ENCODE data around the gene CLBA1.
"Not testable (repeated sequence)": the region's sequence is repeated elsewhere in the genome, so short reads cannot be mapped to it uniquely, and the experiment has no call there.

The CLBA1 gene

DNA sequence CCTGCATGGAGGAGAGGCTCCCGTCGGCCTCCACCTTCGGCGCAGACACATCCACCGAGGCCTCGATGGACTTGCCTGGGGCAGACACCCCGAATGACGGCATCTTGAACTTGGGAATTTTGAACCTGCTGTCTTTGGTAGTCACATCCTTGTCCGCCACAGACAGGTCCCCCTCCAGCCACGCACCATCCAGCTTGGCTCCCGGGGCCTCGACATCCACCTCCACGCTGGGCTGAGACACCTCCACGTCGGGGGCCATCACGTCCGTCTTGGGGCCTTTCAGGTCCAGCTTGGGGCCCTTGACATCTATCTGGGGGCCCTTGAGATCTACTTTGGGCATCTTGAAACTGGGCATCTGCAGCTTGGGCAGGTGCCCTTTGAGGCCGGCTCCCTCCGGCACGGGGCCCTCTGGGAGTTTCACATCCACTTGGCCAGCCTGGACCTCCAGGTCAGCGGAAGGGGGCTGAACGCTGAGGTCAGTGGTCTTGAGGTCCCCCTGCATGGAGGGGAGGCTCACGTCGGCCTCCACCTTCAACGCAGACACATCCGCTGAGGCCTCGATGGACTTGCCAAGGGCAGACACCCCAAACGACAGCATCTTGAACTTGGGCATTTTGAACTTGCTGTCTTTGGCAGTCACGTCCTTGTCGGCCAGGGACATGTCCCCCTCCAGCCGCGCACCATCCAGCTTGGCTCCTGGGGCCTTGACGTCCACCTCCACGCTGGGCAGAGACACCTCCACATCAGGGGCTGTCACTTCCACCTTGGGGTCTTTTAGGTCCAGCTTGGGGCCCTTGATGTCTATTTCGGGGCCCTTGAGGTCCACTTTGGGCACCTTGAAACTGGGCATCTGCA is 37.5 kb upstream of the CLBA1 start:
- not testable (repeated sequence) for DNase-seq

DNA sequence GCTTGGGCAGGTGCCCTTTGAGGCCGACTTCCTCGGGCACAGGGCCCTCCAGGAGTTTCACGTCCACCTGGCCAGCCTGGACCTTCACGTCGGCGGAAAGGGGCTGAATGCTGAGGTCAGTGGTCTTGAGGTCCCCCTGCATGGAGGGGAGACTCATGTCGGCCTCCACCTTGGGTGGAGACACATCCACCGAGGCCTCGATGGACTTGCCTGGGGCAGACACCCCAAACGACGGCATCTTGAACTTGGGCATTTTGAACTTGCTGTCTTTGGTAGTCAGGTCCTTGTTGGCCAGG is 36.9 kb upstream of the CLBA1 start:
- DNase-seq: no peak

DNA sequence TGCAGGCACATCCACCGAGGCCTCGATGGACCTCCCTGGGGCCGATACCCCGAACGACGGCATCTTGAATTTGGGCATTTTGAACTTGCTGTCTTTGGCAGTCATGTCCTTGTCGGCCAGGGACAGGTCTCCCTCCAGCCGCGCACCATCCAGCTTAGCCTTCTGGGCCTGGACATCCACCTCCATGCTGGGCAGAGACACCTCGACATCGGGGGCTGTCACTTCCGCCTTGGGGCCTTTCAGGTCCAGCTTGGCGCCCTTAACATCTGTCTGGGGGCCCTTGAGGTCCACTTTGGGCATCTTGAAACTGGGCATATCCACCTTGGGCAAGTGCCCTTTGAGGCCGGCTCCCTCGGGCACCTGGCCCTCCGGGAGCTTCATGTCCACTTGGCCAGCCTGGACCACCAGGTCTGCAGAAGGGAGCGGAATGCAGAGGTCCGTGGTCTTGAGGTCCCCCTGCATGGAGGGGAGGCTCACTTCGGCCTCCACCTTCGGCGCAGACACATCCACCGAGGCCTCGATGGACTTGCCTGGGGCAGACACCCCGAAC is 36.1 kb upstream of the CLBA1 start:
- not testable (repeated sequence) for DNase-seq

DNA sequence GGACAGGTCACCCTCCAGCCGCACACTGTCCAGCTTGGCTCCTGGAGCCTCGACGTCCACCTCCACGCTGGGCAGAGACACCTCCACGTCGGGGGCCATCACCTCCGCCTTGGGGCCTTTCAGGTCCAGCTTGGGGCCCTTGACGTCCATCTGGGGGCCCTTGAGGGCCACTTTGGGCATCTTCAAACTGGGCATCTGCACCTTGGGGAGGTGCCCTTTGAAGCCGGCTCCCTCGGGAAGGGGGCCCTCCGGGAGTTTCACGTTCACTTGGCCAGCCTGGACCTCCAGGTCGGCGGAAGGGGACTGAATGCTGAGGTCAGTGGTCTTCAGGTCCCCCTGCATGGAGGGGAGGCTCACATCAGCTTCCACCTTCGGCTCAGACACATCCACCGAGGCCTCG is 35.6 kb upstream of the CLBA1 start:
- no peak for DNase-seq

DNA sequence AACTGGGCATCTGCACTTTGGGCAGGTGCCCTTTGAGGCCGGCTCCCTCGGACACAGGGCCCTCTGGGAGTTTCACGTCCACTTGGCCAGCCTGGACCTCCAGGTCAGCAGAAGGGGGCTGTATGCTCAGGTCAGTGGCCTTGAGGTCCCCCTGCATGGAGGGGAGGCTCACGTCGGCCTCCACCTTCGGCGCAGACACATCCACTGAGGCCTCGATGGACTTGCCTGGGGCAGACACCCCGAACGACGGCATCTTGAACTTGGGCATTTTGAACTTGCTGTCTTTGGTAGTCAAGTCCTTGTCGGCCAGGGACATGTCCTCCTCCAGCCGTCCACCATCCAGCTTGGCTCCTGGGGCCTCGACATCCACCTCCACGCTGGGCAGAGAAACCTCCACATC is 34.9 kb upstream of the CLBA1 start:
- DNase-seq: not testable (repeated sequence)

DNA sequence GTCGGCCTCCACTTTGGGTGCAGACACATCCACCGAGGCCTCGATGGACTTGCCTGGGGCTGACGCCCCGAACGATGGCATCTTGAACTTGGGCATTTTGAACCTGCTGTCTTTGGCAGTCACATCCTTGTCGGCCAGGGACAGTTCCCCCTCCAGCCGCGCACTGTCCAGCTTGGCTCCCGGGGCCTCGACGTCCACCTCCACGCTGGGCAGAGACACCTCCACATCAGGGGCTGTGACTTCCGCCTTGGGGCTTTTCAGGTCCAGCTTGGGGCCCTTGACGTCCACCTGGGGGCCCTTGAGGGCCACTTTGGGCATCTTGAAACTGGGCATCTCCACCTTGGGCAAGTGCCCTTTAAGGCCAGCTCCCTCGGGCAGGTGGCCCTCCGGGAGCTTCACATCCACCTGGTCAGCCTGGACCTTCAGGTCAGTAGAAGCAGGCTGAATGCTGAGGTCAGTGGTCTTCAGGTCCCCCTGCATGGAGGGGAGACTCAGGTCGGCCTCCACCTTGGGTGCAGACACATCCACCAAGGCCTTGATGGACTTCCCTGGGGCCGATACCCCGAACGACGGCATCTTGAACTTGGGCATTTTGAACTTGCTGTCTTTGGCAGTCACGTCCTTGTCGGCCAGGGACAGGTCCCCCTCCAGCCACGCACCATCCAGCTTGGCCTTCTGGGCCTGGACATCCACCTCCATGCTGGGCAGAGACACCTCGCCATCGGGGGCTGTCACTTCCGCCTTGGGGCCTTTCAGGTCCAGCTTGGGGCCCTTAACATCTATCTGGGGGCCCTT is 33.5 kb upstream of the CLBA1 start:
- DNase-seq: not testable (repeated sequence)

DNA sequence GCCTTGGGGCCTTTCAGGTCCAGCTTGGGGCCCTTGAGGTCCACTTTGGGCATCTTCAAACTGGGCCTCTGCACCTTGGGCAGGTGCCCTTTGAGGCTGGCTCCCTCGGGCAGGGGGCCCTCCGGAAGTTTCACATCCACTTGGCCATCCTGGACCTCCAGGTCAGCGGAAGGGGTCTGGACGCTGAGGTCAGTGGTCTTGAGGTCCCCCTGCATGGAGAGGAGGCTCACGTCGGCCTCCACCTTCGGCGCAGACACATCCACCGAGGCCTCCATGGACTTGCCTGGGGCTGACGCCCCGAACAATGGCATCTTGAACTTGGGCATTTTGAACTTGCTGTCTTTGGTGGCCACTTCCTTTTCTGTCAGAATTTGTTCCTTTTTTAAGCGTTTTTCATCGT is 32.5 kb upstream of the CLBA1 start:
- DNase-seq: no peak

DNA sequence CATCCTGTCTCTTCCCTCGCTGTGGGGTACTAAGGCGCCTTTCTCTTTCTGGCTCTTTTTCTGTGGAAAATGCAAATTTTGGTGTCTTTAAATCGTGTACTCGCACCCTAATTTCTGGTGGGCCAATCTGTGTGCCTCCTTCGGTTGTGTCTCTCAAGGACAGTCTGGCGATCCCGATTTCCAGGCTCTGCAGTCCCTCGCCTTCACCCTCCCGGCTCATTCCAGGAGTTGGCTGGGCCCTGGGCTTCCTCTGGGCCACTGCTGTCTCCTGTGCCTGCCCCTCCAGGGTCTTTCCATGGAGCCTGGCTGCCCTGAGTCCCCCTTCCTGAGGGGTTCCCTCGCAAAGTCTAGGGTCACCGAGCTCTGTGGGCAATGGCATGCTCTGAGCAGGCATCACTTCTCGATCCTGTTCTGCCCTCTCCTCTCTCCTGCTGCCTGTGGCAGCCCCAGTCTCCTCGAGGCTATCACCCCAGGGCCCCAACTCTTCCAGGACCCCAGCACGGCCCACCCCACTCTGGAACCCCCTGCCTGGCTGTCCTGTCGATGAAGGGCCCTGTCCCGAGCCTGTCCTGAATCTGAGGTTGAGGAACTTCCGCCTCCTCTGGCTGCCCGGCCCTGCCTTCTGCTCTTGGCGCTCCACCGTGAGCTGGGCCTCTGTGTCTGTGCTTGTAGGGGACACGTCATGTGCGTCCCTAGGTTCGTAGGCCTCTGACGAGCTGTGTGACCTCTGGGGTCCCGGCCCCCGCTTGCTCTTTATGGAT is 31.5 kb upstream of the CLBA1 start:
- DNase-seq: no peak

DNA sequence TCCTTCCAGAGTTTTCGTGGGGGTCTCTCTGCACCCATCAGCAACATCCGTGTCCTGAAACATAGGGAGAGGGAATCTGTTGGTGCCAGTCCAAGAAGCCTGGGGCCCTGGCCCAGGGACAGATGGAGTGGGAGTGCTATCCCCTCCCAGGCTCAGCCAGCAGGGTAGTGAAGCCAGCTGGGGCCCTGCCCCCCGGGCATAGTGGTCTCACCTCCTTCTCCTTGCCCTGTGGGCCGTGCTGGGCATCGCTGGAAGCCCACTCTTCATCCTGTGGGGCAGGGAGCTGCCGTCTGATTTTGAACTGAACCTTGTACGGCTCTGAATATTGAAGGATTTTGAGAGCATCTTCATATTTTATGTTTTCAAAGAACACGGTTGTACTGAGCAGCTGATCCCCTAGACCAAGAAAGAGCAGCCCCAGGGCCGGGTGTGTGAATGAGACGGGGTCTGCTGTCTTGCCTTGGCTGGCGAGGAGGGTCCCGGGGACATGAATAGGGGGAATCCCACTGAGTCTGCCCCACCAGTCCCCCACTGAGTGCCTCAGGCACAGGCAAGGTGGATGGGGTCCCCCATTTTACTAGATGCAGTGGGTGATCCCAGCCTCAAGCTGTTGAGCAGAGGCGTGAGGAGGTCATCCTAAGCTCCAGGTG is 30.7 kb upstream of the CLBA1 start:
- DNase-seq: no peak

DNA sequence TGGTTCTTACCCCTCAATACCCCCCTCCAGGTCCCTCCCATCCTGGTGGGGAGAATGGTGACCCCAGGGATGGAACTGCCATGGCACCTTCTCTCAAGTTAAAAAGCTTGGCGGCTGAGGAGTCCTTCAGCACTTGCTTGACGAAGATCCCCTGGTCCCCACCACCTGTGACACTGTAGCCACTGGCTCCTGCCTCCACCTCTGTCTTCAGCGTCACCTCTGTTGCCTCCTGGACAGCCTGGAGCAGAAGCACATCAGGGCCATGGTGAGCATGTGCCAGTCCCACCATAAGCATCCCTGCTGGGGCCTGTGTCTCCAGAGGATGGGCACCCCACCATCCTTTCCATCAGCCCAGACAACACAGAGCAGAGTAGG is 30.2 kb upstream of the CLBA1 start:
- DNase-seq: no peak

DNA sequence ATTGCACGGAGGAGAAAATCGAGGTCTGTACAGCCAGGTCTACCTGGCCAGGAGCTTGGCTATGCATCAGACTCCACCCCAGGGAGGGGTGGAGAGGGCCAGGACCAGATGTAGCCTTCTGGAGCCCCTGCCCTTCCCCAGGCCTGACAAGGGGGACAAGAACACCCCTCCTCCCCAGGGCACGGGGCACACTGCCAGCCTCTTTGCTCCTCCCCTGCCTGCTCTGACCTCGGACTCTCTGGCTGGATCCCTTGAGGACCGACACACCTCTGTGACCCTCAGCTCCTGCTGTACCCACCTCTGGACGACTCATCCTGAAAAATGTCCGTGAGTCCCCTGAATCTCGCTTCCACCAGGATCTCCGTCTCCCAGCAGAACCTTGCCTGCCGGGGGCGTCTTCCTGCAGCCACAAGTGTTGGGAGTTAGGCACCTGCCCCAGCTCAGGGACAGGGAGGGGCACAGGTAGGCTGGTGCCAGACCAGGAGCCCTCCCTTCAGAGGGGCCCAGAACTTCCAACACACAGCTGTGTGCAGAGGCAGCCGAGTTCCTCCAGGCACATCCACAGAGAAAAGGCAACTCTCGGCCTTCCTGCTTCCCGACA is 29.2 kb upstream of the CLBA1 start:
- DNase-seq: no peak

DNA sequence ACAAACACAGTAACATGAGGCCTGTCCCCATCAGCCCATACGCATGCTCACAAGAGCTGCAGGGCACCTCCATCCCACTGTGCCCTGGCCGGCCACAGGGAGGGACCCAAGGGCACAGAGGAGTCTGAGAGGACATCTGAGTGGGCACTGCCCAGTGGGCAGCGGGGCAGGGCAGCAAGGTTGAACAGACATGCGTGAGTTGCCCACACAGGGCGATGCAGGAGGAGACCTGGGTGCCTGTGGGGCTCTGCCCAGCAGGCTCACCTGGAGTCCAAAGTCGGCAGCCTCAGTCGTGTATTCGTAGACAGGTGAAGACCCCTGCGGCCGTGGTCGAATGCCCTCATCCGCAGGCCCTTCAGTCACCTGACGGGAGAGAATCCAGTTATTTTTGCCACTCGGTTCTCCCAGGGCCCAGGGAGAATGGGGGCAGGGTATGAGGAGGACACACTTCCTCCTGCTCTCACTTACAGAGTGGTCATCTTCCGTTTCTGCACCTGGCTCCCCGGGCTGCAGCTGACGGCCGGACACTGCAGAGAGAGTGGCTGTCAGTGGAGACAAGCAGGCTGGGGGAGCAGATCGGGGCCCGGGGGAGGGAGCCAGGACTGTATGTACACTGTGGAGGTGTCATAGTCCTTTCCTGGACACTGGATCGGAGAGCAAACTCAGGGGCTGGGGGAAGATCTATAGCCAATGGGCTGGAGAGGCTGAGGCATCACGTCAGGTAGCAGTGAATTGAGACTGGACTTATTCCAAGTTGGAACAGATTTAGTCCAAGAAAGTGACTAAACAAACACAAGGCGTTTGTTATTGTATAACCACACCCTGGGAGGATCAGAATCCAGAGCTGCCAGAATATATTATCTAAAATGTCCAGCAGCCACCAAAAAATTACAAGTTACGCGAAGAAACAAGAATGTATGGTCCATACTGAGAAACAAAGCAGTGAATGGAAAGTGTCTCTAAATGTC is 28.2 kb upstream of the CLBA1 start:
- no peak for DNase-seq

DNA sequence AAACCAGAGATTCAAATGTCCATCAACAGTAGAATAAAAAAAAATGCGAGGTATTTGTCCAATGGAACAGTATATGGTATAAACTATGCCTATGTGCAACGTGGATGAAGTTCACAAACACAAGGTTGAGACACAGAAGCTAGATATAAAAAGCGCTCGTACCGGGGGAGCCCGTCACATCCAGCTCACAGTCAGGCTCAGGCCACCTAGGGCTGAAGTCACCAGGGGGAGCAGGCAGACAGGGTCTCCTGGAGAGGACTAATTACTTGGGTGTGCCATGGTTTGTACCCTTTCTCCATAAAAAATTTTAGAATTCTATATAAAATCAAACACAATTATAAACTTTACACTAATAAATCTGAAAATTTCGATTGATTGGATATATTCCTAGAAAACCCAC is 21.0 kb upstream of the CLBA1 start:
- DNase-seq: no peak

DNA sequence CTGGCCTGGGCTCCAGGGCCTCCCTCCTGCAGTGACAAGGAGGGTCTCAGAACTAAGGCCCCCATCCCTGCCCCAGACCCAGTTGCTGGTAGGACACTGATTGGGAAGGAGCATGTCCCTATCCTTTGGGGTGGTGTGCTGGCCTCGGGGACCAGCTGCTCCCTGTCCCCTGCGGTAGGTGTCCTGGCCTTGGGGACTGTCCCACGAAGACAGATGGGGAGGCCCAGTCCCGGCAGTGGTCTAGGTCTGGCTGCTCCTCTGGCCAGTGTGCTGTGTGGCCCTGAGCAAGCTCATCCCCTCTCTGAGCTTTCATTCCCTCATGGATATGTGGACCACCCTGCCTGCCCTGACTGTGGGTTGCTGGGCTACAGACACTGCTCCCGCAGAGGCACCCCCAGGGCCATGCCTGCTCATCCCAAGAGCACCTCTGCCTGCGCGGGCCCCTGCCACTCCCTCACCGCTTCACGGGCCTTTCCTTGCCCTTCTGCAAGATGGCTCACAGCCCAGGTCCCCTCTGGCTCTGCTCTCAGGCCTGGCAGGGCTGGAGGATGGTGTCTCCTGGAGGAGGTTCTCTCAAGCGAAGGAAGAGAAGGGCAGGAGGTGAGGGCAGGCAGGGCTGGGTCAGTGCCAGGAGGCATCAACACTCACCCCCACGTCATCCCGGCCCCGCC is 19.9 kb upstream of the CLBA1 start:
- no peak for DNase-seq

DNA sequence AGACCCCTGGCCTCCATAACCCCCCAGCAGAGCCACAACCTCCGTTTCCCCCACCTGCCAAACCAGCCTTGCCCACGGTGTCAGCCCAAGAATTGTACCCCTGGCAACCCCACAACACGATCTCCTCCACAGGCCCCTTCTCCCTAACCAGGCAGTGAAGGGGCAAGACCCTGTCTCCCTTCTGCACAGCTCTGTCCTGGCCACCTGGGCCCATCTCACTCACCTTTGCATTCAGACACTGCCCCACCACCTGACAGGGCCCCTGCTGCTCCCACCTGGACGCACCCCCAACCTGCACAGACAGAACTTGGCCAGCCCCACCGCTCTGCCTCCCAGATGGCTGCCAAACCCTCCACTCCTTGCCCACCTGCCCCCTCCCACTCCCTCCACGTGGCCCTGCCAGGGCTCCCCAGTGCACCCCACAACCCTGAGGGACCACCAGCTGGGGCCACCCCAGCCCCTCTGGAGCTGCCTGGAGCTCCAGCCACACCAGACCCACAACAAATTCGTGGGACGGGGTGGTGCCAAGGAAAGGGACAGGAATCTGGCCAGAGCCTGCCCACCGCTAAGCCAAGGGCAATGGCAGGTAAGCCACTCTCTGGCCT is 19.2 kb upstream of the CLBA1 start:
- no peak for DNase-seq

DNA sequence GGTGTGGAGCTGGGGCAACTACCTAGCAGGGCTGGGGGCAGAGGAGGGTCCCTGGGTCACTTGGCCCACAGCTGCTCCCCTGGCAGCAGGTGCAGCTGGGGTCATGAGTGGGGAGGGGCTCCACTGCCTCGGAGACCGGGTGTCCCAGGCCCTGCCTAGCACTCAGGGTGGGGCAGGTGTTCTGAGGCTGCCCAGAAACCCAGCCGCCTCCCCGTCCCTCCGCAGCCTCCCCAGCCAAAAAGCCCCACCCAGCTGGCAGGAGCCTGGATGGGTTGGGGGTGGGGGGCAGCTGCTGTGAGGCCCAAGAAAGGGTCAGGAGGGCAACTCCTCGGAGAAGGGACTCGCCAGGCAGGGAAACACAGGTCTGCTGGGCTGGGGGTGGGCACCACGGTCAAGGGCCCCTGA is 18.6 kb upstream of the CLBA1 start:
- DNase-seq: no peak

DNA sequence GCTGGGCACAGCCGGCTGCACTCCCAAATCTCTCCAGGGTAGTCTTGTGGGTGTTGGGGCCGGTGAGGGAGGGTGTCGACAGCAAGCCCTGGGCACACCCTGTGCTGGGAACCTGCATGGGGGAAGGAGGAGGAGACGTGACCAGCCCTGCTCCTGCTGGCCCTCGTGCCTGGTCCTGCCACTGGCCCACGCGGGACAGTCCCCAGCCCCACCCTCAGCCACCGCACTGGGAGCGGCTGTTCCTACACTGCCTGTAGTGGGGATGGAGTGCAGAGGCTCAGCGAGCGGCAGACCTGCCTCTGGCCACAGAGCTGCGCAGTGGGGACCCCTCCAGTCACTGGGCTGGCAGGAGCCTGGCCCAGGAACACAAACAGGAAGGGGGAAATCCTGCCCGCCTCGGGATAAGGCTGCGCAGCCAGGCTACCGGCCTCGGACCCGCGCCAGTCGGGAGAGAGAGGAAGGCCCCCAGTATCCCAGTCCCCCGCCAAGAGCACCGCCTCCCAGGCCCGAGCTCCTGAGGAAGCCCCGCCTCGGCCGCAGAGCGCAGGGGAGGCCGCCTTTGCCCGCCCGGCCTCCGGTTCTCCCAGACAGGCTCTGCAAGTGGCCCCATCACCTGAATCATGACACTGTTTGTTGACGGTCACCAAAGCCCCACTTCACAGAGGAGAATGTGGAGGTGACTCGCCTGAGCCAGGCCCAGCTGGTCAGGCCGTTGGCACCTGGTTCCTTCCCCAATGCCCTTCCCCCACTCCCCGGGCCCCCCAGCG is 18.0 kb upstream of the CLBA1 start:
- no peak for DNase-seq

DNA sequence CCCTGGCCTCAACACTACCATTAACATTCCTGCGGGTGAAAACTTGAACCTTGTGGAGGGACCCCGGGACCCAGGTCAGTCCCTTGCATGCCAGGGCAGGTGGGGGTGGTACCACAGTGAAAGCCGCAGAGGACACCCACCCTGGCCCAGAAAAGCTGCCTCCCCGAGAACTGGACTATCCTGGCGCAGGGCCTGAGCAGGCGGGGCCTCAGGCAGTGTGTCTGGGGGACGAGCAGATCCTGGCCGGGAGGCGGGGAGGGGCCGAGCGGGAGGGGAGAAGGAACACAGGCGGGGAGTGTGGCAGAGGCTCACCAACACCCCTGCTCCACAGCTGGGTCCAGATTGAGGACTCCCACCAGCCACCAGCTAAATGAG is 17.4 kb upstream of the CLBA1 start:
- DNase-seq: no peak
